B cell (primary cell): ENCODE measurements around the gene PDXK. TPM values are rescaled to one million over a fixed set of nuclear protein-coding genes. Genes with fewer than 3 reads are reported as not detected.
A peak's percentile ranks its signal among the peaks of the same experiment; 100 is the strongest.

Experiments used
- ATAC-seq: fragments of 200-7000 bp; cut with Tn5 transposase; one replicate; pipeline ENCODE4 v1.10.0; 2021; ENCODE audit warnings: low read depth, mild to moderate bottlenecking, moderate number of reproducible peaks, moderate library complexity
- CTCF ChIA-PET: fragments of 350-600 bp; sonication (Branson Sonifier 250); formaldehyde crosslinking; loops from one replicate; lab custom pipeline; 2021; ENCODE audit warnings: antibody characterized with exemption, inconsistent platforms; lab: Charles Lee
- POLR2A ChIA-PET: fragments of 350-600 bp; sonication (Branson Sonifier 250); formaldehyde crosslinking; loops from one replicate; lab custom pipeline; 2021; ENCODE audit warnings: antibody characterized with exemption; lab: Charles Lee
- DNase-seq: peaks from one replicate; pipeline ENCODE4 v3.0.0; 2013
- H2AFZ ChIP-seq: 2 replicates; pipeline ENCODE4 v1.6.1; 2012; ENCODE audit warnings: mild to moderate bottlenecking, low read depth, low read length; ENCODE audit not compliant: insufficient read depth, poor library complexity, severe bottlenecking
- H3K27ac ChIP-seq, 2 donors: 1 replicate in 1 of 2; 2 replicates in 1 of 2; pipeline ENCODE4 v1.5.1; 2012 to 2013; ENCODE audit warnings: low read length in 2 of 2, mild to moderate bottlenecking in 2 of 2, moderate library complexity in 1 of 2
- H3K27me3 ChIP-seq, 4 experiments: fragments of 200-600 bp in 1 of 4; sonication (generic) in 1 of 4; replicated peaks in 1 of 4; 1 replicate in 2 of 4; 2 replicates in 2 of 4; pipeline versions ENCODE4 v1.6.1 to v1.7.0; 2013 to 2016; ENCODE audit warnings: low read length in 3 of 4, mild to moderate bottlenecking in 2 of 4, mixed read lengths in 1 of 4, moderate library complexity in 1 of 4; ENCODE audit not compliant: insufficient read depth in 4 of 4, control insufficient read depth in 3 of 4; ENCODE audit errors: control extremely low read depth in 1 of 4
- H3K36me3 ChIP-seq, 2 experiments: replicated peaks in 1 of 2; 1 replicate in 1 of 2; 2 replicates in 1 of 2; pipeline versions ENCODE4 v1.6.1 to v1.7.1; 2013; ENCODE audit warnings: low read length in 1 of 2; ENCODE audit not compliant: insufficient read depth in 2 of 2, control insufficient read depth in 1 of 2; ENCODE audit errors: control extremely low read depth in 1 of 2, extremely low read depth in 1 of 2
- H3K4me1 ChIP-seq, 2 donors: fragments of 200-600 bp in 1 of 2; sonication (generic) in 1 of 2; 1 replicate in 1 of 2; 2 replicates in 1 of 2; pipeline versions ENCODE4 v1.5.1 to v1.6.1; 2013 to 2017; ENCODE audit warnings: low read length in 2 of 2; ENCODE audit not compliant: control insufficient read depth in 2 of 2, insufficient read depth in 2 of 2
- H3K4me2 ChIP-seq: replicated peaks from 2 replicates; pipeline ENCODE3; 2012; ENCODE audit warnings: mild to moderate bottlenecking, low read depth, low read length; ENCODE audit not compliant: poor library complexity, severe bottlenecking
- H3K4me3 ChIP-seq, 5 experiments: fragments of 200-600 bp in 1 of 5; sonication (generic) in 1 of 5; 1 replicate in 3 of 5; 2 replicates in 2 of 5; pipeline versions ENCODE4 v1.5.1 to v1.7.0; 2011 to 2016; ENCODE audit warnings: low read length in 4 of 5, mild to moderate bottlenecking in 4 of 5, low read depth in 2 of 5, control low read depth in 1 of 5, moderate library complexity in 1 of 5; ENCODE audit not compliant: insufficient read depth in 1 of 5; ENCODE audit errors: control extremely low read depth in 1 of 5, extremely low read depth in 1 of 5
- H3K79me2 ChIP-seq: fragments of 200-600 bp; sonication (generic); one replicate; pipeline ENCODE4 v1.6.0; 2016; ENCODE audit warnings: low read length; ENCODE audit not compliant: control insufficient read depth, insufficient read depth
- H3K9ac ChIP-seq: fragments of 200-600 bp; sonication (generic); 2 replicates; pipeline ENCODE4 v1.6.1; 2017; ENCODE audit warnings: mild to moderate bottlenecking, low read length, moderate library complexity
- H3K9me3 ChIP-seq, 3 donors: one replicate each; pipeline versions ENCODE4 v1.6.1 to v1.7.1; 2013; ENCODE audit warnings: low read length in 2 of 3; ENCODE audit not compliant: control insufficient read depth in 2 of 3, insufficient read depth in 1 of 3; ENCODE audit errors: control extremely low read depth in 1 of 3
- H4K20me1 ChIP-seq: 2 replicates; pipeline ENCODE4 v1.6.0; 2012; ENCODE audit warnings: mild to moderate bottlenecking, low read length; ENCODE audit not compliant: insufficient read depth, control insufficient read depth, poor library complexity, severe bottlenecking
- H3K27ac Mint-ChIP-seq: one replicate; pipeline ENCODE4 v1.8.0; 2021; ENCODE audit warnings: mixed read lengths
- H3K27me3 Mint-ChIP-seq: one replicate; pipeline ENCODE4 v1.8.0; 2021; ENCODE audit warnings: mixed read lengths
- H3K4me1 Mint-ChIP-seq: one replicate; pipeline ENCODE4 v1.8.0; 2021; ENCODE audit warnings: mixed read lengths
- H3K4me3 Mint-ChIP-seq: one replicate; pipeline ENCODE4 v1.8.0; 2021; ENCODE audit warnings: mixed read lengths
- H3K9me3 Mint-ChIP-seq: one replicate; pipeline ENCODE4 v1.8.0; 2022; ENCODE audit warnings: mixed read lengths; ENCODE audit not compliant: insufficient read depth
- EZH2 ChIP-seq: IDR thresholded peaks from 2 replicates; pipeline ENCODE4 v1.6.1; 2012; ENCODE audit warnings: borderline replicate concordance, low read depth, mild to moderate bottlenecking, moderate library complexity, low read length; ENCODE audit not compliant: insufficient read depth, poor library complexity, severe bottlenecking
- WGBS: methylation state at CpG from one replicate; pipeline ENCODE4 v1.1.5; 2013; ENCODE audit warnings: missing lambda C conversion rate; ENCODE audit not compliant: insufficient coverage; 5-methylcytosine and 5-hydroxymethylcytosine counted together
- intact Hi-C: fragments of 100-400 bp; cut with micrococcal nuclease; formaldehyde crosslinking; loops from one replicate; pipeline ENCODE4 v1.10.0; 2022
- polyA plus RNA-seq: library from polyadenylated mRNA; depleted of rRNA; stranded (reverse); fragments of >200 nt; gene quantifications from 2 replicates; pipeline ENCODE4 v1.2.3, GENCODE V29; 2012
- total RNA-seq, 2 donors: library from RNA; stranded (reverse); fragments of 120-200 nt in 1 of 2; gene quantifications; 1 replicate in 1 of 2; 2 replicates in 1 of 2; pipeline versions ENCODE4 v1.2.3 to v1.2.4, GENCODE V29; 2013 to 2022
- TF ChIP-seq, protein P1 (sequence below): fragments of 200-600 bp; IDR thresholded peaks from one replicate; pipeline ENCODE4 v1.8.0; 2022; ENCODE audit warnings: antibody characterized with exemption, mild to moderate bottlenecking

PDXK gene
- total and polyA plus RNA-seq, 2 donors (not counting 1 experiment from before 2014, with no cell fraction given), result 31.1 to 102 TPM

DNA sequence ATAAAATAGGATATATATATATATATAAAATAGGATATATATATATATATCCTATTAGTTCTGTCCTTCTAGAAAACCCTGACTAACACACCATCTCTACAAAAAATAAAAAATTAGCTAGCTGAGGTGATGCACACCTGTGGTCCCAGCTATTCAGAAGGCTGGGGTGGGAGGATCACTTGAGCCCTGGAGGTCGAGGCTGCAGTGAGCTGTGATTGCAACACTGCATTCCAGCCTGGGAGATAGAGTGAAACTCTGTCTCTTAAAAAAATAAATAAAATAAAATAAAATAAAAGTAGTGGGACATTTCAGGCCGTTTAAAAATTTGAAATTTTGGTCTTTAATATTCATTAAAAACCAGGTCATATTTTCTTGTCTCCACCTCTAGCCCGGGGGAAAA is 66.2 kb downstream of the PDXK start:
- Histone ChIP-seq H3K9me3 (no peaks in the 10 kb centered on the region), H3K27ac (no peak overlapping the region), H3K4me3 (no peak overlapping the region), H3K4me1 (peaks cover 3 to 10% of the 10 kb centered on the region in 2 donors), H4K20me1 (peaks cover 6% of the 10 kb centered on the region), H3K9ac (no peak overlapping the region), H3K4me2 (no peak overlapping the region), H3K36me3 (no peaks in the 10 kb centered on the region), H3K27me3 (no peaks in the 10 kb centered on the region), H3K79me2 (peaks cover 12% of the 10 kb centered on the region), H2AFZ (no peak overlapping the region)
- Mint-ChIP-seq H3K27me3 (no peaks in the 10 kb centered on the region), H3K4me3 (no peak overlapping the region), H3K27ac (no peak overlapping the region), H3K9me3 (no peaks in the 10 kb centered on the region), H3K4me1 (peaks cover 5% of the 10 kb centered on the region)
- WGBS, result 86% methylated on average over 1 of the region's 3 CpGs
- no peak for DNase-seq
- ChIA-PET POLR2A (interaction anchor here (0.7 kb wide), 1 partner anchor 570 kb away, joined by 3 read pairs; no protein-coding TSS in a partner anchor), CTCF (no interaction called here)
- intact Hi-C loops, result loop anchor here (5.0 kb wide), 1 partner anchor 1017 kb away; the partner anchor contains the start of gene UBE2G2
- ATAC-seq, result no peak
- TF ChIP-seq, protein P1, sequence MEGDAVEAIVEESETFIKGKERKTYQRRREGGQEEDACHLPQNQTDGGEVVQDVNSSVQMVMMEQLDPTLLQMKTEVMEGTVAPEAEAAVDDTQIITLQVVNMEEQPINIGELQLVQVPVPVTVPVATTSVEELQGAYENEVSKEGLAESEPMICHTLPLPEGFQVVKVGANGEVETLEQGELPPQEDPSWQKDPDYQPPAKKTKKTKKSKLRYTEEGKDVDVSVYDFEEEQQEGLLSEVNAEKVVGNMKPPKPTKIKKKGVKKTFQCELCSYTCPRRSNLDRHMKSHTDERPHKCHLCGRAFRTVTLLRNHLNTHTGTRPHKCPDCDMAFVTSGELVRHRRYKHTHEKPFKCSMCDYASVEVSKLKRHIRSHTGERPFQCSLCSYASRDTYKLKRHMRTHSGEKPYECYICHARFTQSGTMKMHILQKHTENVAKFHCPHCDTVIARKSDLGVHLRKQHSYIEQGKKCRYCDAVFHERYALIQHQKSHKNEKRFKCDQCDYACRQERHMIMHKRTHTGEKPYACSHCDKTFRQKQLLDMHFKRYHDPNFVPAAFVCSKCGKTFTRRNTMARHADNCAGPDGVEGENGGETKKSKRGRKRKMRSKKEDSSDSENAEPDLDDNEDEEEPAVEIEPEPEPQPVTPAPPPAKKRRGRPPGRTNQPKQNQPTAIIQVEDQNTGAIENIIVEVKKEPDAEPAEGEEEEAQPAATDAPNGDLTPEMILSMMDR, result no peak
- no peak for TF ChIP-seq EZH2

DNA sequence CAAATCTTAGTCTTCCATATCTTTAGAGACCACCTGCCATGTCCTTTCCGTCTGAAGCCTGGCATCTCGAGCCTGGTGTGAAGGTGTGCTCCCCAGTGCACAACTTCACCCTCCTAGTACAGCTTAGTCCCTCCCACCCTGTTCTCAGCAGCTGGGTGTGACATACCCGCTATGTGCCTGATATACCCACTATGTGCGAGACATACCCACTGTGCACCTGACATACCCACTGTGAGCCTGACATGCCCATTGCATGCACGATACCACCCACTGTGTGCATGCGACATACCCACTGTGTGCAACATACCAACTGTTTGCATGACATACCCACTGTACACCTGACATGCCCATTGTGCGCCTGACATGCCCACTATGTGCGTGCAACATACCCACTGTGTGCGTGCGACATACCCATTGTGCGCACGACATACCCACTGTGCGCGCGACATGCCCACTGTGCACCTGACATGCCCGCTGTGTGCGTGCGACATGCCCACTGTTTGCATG is 67.4 kb downstream of the PDXK start:
- ChIA-PET CTCF (no interaction called here), POLR2A (no interaction called here)
- DNase-seq (no peak), ATAC-seq (no peak)
- no peaks in the 10 kb centered on the region for H3K36me3 ChIP-seq
- H3K9me3 ChIP-seq, result no peaks in the 10 kb centered on the region
- no peak overlapping the region for H3K4me3 ChIP-seq
- no peaks in the 10 kb centered on the region for H3K27me3 ChIP-seq
- peak overlapping the region; percentile 29 for H3K4me3 Mint-ChIP-seq
- peaks cover 18% of the 10 kb centered on the region for H4K20me1 ChIP-seq
- H3K9me3 Mint-ChIP-seq, result no peaks in the 10 kb centered on the region
- no peak overlapping the region for H3K9ac ChIP-seq
- no peak overlapping the region for H2AFZ ChIP-seq
- no peak overlapping the region for H3K27ac ChIP-seq
- TF ChIP-seq EZH2, result no peak
- TF ChIP-seq, protein P1, result no peak
- H3K4me1 ChIP-seq, result peaks cover 9 to 21% of the 10 kb centered on the region in 2 donors
- peaks cover 25% of the 10 kb centered on the region for H3K79me2 ChIP-seq
- no peak overlapping the region for H3K4me2 ChIP-seq
- H3K27ac Mint-ChIP-seq, result peak overlapping the region; percentile 64
- intact Hi-C loops, result loop anchor here (5.0 kb wide), 1 partner anchor 1016 kb away; the partner anchor contains the start of gene UBE2G2
- H3K27me3 Mint-ChIP-seq, result no peaks in the 10 kb centered on the region
- H3K4me1 Mint-ChIP-seq, result peaks cover 10% of the 10 kb centered on the region
- WGBS, result 88% methylated on average over 18 of the region's 18 CpGs
